Muscle of arm (tissue), 12 donors: ENCODE results near the gene FAM163B. TPM values are rescaled to one million over a fixed set of nuclear protein-coding genes. Genes with fewer than 3 reads are reported as not detected.

Experiments used
- DNase-seq: peaks from one replicate; pipeline ENCODE4 v3.0.0-alpha.2; 2013
- polyA plus RNA-seq, 12 donors: library from polyadenylated mRNA; unstranded; fragments of 120-200 nt; gene quantifications; one replicate each; pipeline ENCODE4 v1.2.1, GENCODE V29; 2013; ENCODE audit not compliant: insufficient read length in 12 of 12

The FAM163B gene
- polyA plus RNA-seq, 12 donors: 0.15 to 0.24 (median 0.19) TPM; not detected in 9

- no peak for DNase-seq
Observed at GRCh38 chr9:133616643-133617405, 7.6 kb upstream of the FAM163B start.

- DNase-seq: no peak
Observed at GRCh38 chr9:133615606-133616188, 6.5 kb upstream of the FAM163B start.

GRCh38 chr9:133615186-133615585, 6.0 kb upstream of the FAM163B start:
- DNase-seq: no peak

- DNase-seq: no peak
Observed at GRCh38 chr9:133614678-133615077, 5.5 kb upstream of the FAM163B start.

GRCh38 chr9:133614056-133614455, 4.9 kb upstream of the FAM163B start:
- DNase-seq: no peak

GRCh38 chr9:133613432-133613831, 4.2 kb upstream of the FAM163B start:
- no peak for DNase-seq

- DNase-seq: no peak
Observed at GRCh38 chr9:133612816-133613215, 3.6 kb upstream of the FAM163B start.

- no peak for DNase-seq
Observed at GRCh38 chr9:133612051-133612450, 2.9 kb upstream of the FAM163B start.

GRCh38 chr9:133610845-133611244, 1.7 kb upstream of the FAM163B start:
- DNase-seq: no peak

GRCh38 chr9:133608889-133609288, 300 bp downstream of the FAM163B start:
- DNase-seq: no peak

GRCh38 chr9:133608382-133608781, 807 bp downstream of the FAM163B start:
- DNase-seq: no peak

- no peak for DNase-seq
Observed at GRCh38 chr9:133607976-133608375, 1.2 kb downstream of the FAM163B start.

GRCh38 chr9:133607381-133607780, 1.8 kb downstream of the FAM163B start:
- DNase-seq: no peak

- no peak for DNase-seq
Observed at GRCh38 chr9:133606708-133607025, 2.5 kb downstream of the FAM163B start.

GRCh38 chr9:133605856-133606707, 3.1 kb downstream of the FAM163B start:
- no peak for DNase-seq

- no peak for DNase-seq
Observed at GRCh38 chr9:133605446-133605845, 3.7 kb downstream of the FAM163B start.

GRCh38 chr9:133604856-133605255, 4.3 kb downstream of the FAM163B start:
- DNase-seq: no peak

GRCh38 chr9:133604214-133604613, 5.0 kb downstream of the FAM163B start:
- no peak for DNase-seq

- no peak for DNase-seq
Observed at GRCh38 chr9:133603135-133603927, 5.9 kb downstream of the FAM163B start.

GRCh38 chr9:133602277-133602676, 6.9 kb downstream of the FAM163B start:
- DNase-seq: no peak

GRCh38 chr9:133601746-133602145, 7.4 kb downstream of the FAM163B start:
- DNase-seq: no peak

- no peak for DNase-seq
Observed at GRCh38 chr9:133600739-133601138, 8.4 kb downstream of the FAM163B start.
